GM18868 (cell line): ENCODE measurements around the gene PTGS1.
A peak's percentile ranks its signal among the peaks of the same experiment; 100 is the strongest.

Source experiments
- ATAC-seq: cut with Tn5 transposase; IDR thresholded peaks from one replicate; pipeline ENCODE4 v1.9.1; 2021; ENCODE audit warnings: mild to moderate bottlenecking, moderate library complexity; ENCODE audit not compliant: unreplicated experiment

PTGS1 gene

DNA sequence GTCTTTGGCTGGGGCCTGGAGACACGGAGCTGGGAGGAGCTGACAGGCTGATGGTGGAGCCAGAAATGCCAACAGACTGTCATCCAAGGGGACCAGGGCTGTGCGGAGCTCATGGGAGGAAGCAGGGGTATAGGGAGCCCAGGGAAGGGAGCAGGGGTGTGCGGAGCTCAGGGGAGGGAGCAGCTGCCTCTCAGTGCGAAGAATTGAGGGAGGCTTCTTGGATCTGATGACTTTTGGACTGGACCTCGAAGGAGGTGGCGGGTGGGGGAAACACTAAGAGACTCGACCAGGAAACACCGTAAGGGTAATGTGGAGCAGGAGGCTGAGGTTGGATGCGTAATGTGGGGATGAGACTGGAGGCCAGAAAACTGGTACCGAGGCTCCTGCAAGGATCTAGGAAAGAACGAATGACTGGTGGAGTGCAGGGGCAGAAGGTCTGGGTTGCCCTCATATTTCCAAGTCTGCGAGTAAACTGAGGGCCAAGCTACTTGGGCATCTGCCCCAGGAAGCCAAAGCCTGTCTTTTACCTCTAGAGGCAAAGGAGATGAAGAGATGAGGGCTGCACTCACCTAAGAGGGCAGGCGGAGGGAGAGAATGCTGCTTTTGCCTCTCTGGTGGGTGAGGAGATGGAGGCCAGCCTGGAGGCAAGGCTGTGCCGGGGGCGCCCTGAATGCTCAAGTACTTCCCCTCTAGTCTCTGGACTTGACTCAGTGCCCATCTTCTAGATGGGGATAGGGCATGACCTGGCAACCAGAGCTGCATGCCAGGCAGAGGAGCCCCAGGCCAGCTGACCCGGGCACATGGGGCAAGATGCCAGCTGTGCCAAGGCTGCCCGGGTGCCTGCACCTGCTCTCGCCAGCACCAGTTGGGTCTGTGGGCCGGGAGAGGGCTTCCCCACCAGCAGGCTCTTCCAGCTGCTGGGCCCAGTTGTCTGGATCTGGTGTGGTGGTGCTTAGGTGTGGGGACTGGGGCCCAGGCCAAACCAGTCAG is 2.3 kb downstream of the PTGS1 start:
- no peak for ATAC-seq

- ATAC-seq, result no peak
Observed at GRCh38 chr9:122374885-122375420, 4.1 kb downstream of the PTGS1 start.

GRCh38 chr9:122376796-122377195 is 6.0 kb downstream of the PTGS1 start:
- no peak for ATAC-seq

DNA sequence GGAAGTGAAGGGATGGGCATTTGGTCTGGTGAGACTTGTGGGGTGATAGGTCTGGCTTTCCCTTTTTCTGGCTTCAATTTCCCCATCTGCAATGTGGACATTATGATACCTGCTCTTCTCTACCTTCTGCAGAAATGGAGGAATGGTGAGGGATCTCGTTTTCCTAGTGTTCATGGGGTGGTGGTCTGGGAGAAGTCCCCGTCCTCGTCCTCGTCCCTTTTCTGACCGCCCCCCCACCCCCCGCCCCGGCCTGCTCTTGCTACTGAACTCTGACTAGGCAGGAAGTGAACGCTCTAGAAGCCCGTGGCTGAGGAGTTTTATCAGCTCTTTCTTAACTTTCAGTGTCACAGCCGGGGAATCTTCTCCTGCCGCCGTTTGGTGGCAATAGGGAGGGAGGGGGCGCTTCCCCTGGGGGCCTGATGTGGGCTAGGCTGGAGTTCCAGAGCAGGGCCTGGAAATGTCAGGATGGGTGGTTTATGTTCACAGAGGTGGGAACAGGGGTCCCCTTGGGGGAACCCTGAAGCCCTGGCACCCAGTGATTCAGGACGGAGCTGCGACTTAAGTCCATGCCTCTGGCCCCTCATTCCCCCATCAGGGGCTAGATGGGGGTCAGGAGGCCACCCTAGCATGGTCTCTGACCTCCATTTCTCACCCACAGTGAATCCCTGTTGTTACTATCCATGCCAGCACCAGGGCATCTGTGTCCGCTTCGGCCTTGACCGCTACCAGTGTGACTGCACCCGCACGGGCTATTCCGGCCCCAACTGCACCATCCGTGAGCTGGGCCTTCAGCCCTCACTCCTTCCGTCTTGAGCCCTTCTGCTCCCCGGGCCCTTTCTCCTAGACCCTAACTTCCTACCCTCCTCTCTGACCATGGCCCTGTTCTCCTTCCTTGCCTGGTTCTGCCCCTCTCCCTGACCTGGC is 6.7 kb downstream of the PTGS1 start:
- ATAC-seq, result no peak

DNA sequence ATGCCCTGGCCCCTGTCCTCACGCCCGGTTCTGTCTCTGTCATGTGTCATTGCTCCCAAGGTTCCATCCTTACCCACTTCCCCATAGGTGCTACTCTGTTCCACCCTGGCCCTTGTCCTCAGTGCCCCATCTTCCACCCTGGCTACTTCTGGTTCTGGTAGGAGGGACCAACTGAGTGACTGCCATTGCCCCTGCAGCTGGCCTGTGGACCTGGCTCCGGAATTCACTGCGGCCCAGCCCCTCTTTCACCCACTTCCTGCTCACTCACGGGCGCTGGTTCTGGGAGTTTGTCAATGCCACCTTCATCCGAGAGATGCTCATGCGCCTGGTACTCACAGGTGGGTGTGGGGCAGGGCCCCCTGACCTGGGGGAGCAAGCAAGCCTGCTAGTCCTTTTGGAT is 7.4 kb downstream of the PTGS1 start:
- ATAC-seq, result no peak

DNA sequence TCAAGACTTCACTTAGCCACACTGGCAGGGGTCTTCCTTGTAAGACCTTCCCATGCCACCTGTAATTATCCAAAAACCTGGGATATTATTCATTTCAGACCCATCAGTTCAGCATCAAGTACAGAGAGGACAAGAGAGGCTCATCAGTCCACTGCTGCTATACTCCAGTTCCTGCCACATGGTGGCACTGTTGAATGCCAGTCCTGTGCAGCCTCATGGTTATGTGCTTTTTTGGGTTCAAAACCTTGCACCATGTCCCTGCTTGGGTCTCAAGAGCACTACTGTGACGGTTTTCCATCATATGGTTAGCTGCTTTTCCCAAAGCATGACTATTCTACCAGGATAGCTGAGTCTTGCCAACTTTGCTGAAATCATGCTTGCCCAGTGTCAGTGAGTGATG is 8.5 kb downstream of the PTGS1 start:
- ATAC-seq, result no peak

GRCh38 chr9:122380293-122380692 is 9.5 kb downstream of the PTGS1 start:
- no peak for ATAC-seq

DNA sequence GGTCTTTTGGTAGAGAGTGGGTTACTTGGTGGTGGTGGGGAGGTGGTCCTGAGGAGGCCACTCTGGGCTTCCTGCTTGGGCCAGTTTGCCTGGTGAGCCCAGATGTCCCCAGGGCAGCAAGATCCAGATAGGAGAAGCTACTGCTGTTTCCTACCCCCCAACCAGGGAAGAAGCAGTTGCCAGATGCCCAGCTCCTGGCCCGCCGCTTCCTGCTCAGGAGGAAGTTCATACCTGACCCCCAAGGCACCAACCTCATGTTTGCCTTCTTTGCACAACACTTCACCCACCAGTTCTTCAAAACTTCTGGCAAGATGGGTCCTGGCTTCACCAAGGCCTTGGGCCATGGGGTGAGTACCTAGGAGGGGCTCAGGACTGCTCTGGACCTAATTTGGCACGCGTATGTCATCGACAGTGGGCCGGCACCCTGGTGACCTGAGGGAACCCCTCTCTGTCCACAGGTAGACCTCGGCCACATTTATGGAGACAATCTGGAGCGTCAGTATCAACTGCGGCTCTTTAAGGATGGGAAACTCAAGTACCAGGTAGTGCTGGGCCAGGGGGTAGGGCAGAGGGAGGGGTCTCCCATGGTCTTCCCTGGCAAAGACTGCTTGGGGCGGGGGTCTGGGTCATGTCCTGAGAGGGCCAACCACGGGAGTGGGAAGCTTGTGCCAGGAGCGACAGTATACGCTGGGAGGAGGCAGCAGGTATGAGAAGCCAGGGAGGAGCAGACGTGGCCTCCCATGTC is 10.6 kb downstream of the PTGS1 start:
- ATAC-seq, result no peak

GRCh38 chr9:122382901-122383850 is 12.4 kb downstream of the PTGS1 start:
- ATAC-seq, result no peak

DNA sequence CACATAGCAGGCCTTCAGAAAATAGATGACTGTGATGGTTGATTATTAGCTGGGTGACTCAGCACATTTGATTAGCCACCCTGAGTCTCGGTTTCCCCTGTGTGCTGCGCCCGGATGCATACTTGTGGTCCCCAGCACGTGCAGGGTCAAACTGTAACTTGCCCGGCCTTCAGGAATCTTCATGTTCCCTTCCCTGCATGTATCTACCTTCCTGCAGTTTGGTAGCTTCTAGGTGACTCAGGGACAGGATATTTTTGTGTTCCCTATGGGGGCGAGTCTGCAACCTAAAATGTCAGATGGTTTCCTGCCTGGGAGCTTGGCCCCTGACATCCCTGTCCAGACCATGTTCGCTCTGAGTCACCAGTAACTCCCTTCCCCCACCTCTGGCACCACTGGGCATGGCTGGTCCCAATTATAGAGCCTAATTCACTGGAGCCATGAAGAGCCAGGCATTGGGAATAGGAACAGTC is 13.2 kb downstream of the PTGS1 start:
- ATAC-seq, result no peak

GRCh38 chr9:122386311-122386872 is 15.6 kb downstream of the PTGS1 start:
- no peak for ATAC-seq

- no peak for ATAC-seq
Observed at GRCh38 chr9:122387536-122387935, 16.7 kb downstream of the PTGS1 start.

DNA sequence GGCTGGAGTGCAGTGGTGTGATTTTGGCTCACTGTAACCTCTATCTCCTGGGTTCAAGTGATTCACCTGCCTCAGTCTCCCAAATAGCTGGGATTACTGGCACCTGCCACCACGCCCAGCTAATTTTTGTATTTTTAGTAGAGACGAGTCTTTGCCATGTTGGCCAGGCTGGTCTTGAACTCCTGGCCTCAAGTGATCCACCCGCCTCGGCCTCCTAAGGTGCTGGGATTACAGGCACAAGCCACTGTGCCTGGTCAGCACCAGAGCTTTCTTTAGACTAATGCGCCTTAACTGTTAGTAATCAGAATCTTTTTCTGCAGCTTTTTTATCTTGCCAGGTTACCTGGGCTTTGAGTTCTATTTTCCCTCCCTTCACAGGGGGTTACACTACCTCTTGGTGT is 18.4 kb downstream of the PTGS1 start:
- no peak for ATAC-seq

DNA sequence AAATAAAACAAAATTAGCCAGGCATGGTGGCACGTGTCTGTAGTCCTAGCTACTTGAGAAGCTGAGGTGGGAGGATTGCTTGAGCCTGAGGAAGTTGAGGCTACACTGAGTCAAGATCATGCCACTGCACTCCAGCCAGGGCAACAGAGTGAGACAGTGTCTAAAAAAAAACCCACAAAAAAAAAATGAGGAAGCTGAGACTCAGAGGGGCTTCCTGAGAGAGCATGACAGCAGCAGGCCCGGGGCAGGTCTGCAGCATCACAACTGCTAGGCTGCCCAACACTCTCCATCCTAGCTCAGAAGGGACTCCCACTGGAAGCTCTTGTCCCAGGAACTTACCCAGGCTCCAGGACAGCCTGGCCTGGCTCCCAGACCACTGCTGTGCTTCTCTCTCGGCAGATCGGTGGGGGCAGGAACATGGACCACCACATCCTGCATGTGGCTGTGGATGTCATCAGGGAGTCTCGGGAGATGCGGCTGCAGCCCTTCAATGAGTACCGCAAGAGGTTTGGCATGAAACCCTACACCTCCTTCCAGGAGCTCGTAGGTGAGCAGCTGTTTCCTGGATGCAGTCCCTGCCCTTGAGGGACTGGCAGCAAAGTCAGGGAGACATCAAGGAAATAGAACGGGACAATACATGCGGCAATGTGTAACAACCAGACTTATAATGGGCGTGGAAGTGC is 19.1 kb downstream of the PTGS1 start:
- peak; percentile 83 for ATAC-seq

DNA sequence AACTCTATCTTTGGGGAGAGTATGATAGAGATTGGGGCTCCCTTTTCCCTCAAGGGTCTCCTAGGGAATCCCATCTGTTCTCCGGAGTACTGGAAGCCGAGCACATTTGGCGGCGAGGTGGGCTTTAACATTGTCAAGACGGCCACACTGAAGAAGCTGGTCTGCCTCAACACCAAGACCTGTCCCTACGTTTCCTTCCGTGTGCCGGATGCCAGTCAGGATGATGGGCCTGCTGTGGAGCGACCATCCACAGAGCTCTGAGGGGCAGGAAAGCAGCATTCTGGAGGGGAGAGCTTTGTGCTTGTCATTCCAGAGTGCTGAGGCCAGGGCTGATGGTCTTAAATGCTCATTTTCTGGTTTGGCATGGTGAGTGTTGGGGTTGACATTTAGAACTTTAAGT is 21.5 kb downstream of the PTGS1 start:
- no peak for ATAC-seq

DNA sequence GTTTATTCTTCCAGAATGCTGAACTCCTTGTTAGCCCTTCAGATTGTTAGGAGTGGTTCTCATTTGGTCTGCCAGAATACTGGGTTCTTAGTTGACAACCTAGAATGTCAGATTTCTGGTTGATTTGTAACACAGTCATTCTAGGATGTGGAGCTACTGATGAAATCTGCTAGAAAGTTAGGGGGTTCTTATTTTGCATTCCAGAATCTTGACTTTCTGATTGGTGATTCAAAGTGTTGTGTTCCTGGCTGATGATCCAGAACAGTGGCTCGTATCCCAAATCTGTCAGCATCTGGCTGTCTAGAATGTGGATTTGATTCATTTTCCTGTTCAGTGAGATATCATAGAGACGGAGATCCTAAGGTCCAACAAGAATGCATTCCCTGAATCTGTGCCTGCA is 21.9 kb downstream of the PTGS1 start:
- ATAC-seq, result no peak

DNA sequence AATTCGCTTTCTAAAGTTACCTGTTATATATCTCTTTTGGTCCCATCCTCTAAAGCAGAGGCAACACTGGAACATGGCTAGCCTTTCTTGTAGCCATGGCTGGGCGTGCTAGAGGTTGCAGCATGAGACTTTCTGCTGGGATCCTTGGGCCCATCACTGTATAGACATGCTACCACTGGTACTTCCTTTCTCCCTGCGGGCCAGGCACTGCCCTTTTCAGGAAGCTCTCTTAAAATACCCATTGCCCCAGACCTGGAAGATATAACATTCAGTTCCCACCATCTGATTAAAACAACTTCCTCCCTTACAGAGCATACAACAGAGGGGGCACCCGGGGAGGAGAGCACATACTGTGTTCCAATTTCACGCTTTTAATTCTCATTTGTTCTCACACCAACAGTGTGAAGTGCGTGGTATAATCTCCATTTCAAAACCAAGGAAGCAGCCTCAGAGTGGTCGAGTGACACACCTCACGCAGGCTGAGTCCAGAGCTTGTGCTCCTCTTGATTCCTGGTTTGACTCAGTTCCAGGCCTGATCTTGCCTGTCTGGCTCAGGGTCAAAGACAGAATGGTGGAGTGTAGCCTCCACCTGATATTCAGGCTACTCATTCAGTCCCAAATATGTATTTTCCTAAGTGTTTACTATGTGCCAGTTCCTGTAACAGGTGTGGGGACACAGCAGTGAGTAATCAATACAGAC is 22.6 kb downstream of the PTGS1 start:
- no peak for ATAC-seq
